NK-92 (cell line): ENCODE data around the gene RIMKLB.
"Not testable (repeated sequence)": the region's sequence is repeated elsewhere in the genome, so short reads cannot be mapped to it uniquely, and the experiment has no call there.

Source experiments
- DNase-seq: peaks from one replicate; lab custom pipeline; 2025; ENCODE audit not compliant: unreplicated experiment; lab: John Stamatoyannopoulos, UW

Gene RIMKLB

GRCh38 chr12:8692573-8692972, 5.2 kb upstream of the RIMKLB start:
- DNase-seq = no peak

- no peak for DNase-seq
Measured at GRCh38 chr12:8695116-8695515, 2.7 kb upstream of the RIMKLB start.

- DNase-seq = no peak
Measured at GRCh38 chr12:8696442-8697090, 1.2 kb upstream of the RIMKLB start.

- DNase-seq = no peak
Measured at GRCh38 chr12:8697120-8697475, 693 bp upstream of the RIMKLB start.

- no peak for DNase-seq
Measured at GRCh38 chr12:8698132-8698851, 501 bp downstream of the RIMKLB start.

GRCh38 chr12:8698879-8699278, 1.1 kb downstream of the RIMKLB start:
- no peak for DNase-seq

GRCh38 chr12:8699714-8700113, 1.9 kb downstream of the RIMKLB start:
- DNase-seq = no peak

- no peak for DNase-seq
Measured at GRCh38 chr12:8701046-8701660, 3.4 kb downstream of the RIMKLB start.

- DNase-seq = no peak
Measured at GRCh38 chr12:8702159-8702558, 4.4 kb downstream of the RIMKLB start.

- no peak for DNase-seq
Measured at GRCh38 chr12:8709124-8709830, 11.5 kb downstream of the RIMKLB start.

- no peak for DNase-seq
Measured at GRCh38 chr12:8712572-8712971, 14.8 kb downstream of the RIMKLB start.

- DNase-seq = no peak
Measured at GRCh38 chr12:8722286-8722800, 24.6 kb downstream of the RIMKLB start.

GRCh38 chr12:8734873-8735381, 37.1 kb downstream of the RIMKLB start:
- DNase-seq = no peak

GRCh38 chr12:8742501-8742900, 44.7 kb downstream of the RIMKLB start:
- DNase-seq = no peak

- DNase-seq = not testable (repeated sequence)
Measured at GRCh38 chr12:8743121-8743520, 45.3 kb downstream of the RIMKLB start.

- DNase-seq = not testable (repeated sequence)
Measured at GRCh38 chr12:8745631-8746030, 47.8 kb downstream of the RIMKLB start.

- DNase-seq = no peak
Measured at GRCh38 chr12:8746046-8746445, 48.3 kb downstream of the RIMKLB start.

GRCh38 chr12:8760076-8760475, 62.3 kb downstream of the RIMKLB start:
- not testable (repeated sequence) for DNase-seq

- DNase-seq = not testable (repeated sequence)
Measured at GRCh38 chr12:8762701-8763100, 64.9 kb downstream of the RIMKLB start.

GRCh38 chr12:8766121-8766520, 68.3 kb downstream of the RIMKLB start:
- not testable (repeated sequence) for DNase-seq

GRCh38 chr12:8770499-8770898, 72.7 kb downstream of the RIMKLB start:
- DNase-seq = no peak
